Stimulated activated naive B cell treated with anti-CD40 and anti-IgM and Interleukin-4, amounts not matched to agents 10 μg/mL and 1 μg/mL and 100 μg/mL, for 72 hours (primary cell): ENCODE data around the gene ACTRT2.

Experiments
- ATAC-seq, 2 donors: fragments of 150-1000 bp; cut with Tn5 transposase; replicated peaks; 2 replicates each; pipeline ENCODE4 v1.10.0; 2021; ENCODE audit warnings: moderate library complexity in 1 of 2
- DNase-seq: peaks from one replicate; pipeline ENCODE4 v3.0.0; 2021
- H3K27ac Mint-ChIP-seq: one replicate; pipeline ENCODE4 v1.8.0; 2022; ENCODE audit warnings: mild to moderate bottlenecking, mixed read lengths
- H3K27me3 Mint-ChIP-seq, 2 donors: one replicate each; pipeline ENCODE4 v1.8.0; 2022; ENCODE audit warnings: mixed read lengths in 2 of 2
- H3K36me3 Mint-ChIP-seq, 2 donors: one replicate each; pipeline ENCODE4 v1.8.0; 2022; ENCODE audit warnings: mixed read lengths in 2 of 2, mild to moderate bottlenecking in 1 of 2
- H3K4me1 Mint-ChIP-seq, 2 donors: one replicate each; pipeline ENCODE4 v1.8.0; 2022; ENCODE audit warnings: mixed read lengths in 2 of 2, mild to moderate bottlenecking in 1 of 2
- H3K4me3 Mint-ChIP-seq, 2 donors: one replicate each; pipeline ENCODE4 v1.8.0; 2022; ENCODE audit warnings: mild to moderate bottlenecking in 2 of 2, mixed read lengths in 2 of 2, moderate library complexity in 1 of 2
- H3K9me3 Mint-ChIP-seq, 2 donors: one replicate each; pipeline ENCODE4 v1.8.0; 2022; ENCODE audit warnings: mixed read lengths in 2 of 2, mild to moderate bottlenecking in 1 of 2

ACTRT2 gene

DNA sequence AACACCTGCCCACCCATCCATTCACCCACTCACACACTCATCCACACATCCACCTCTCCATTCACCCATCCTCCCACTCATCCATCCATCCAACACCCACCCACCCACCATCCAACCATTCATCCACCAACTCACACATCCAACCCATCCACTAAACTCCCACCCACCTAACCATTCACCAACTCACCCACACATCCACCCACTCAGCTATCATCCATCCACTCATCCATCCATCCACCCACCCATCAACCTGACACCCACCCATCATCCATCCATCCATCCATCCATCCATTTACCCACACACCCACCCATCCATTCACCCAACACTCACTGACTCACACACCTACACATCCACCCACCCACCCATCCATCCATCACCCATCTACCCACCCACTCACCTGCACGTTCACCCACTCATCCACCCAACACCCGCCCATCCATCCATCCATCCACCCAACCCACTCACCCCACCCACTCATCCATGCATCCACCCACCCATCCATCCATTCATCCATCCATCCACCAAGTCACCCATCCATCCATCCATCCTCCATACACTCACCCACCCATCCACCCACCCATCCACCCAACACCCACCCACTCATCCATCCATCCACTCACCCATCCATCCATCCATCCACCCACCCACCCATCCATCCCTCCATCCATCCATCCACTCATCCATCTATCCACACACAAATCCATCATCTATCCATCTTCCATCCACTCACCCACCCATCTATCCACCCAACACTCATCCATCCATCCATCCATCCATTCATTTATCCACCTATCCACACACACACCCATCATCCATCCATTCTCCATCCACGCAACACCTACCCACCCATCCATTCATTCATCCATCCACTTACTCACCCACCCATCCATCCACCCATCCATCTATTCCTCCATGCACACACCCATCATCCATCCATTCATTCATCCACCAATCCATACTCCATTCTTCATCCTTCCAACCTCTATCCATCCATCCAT, 30.3 kb downstream of the ACTRT2 start:
- no peak for ATAC-seq
- Mint-ChIP-seq H3K9me3 (peaks cover 5 to 7% of the 10 kb centered on the region in 2 donors), H3K27me3 (peaks cover 24 to 27% of the 10 kb centered on the region in 2 donors), H3K36me3 (peaks cover 0 to 4% of the 10 kb centered on the region in 2 donors), H3K27ac (no peak overlapping the region), H3K4me1 (no peaks in the 10 kb centered on the region), H3K4me3 (no peak overlapping the region)
- DNase-seq, result no peak

DNA sequence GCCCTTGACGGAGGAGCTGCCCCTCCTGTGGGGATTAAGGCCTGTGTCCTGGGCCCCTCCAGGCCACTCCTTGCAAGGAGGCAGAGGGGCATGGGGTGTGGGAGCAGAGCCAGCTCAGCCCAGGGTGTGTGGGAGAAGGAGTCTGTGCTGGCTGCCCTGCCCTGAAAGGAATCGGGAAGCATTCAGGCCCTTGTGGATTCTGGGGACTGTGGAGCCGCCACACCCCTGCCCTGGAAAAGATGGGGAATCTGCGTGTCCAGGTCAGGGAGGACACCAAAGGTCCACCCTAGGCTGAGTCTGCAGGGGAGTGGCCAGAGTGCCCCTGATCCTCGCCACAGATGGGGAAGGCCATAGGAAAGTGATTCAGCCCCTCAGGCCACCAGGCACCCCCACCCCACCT, 31.2 kb downstream of the ACTRT2 start:
- Mint-ChIP-seq H3K9me3 (peaks cover 5 to 7% of the 10 kb centered on the region in 2 donors), H3K27me3 (peaks cover 20 to 24% of the 10 kb centered on the region in 2 donors), H3K27ac (no peak overlapping the region), H3K36me3 (peaks cover 0 to 4% of the 10 kb centered on the region in 2 donors), H3K4me1 (no peaks in the 10 kb centered on the region), H3K4me3 (no peak overlapping the region)
- no peak for ATAC-seq
- no peak for DNase-seq

- H3K27me3 Mint-ChIP-seq, result peaks cover 24 to 25% of the 10 kb centered on the region in 2 donors
- H3K27ac Mint-ChIP-seq, result no peak overlapping the region
Observed at GRCh38 chr1:3053366-3053980, 32.2 kb downstream of the ACTRT2 start.

DNA sequence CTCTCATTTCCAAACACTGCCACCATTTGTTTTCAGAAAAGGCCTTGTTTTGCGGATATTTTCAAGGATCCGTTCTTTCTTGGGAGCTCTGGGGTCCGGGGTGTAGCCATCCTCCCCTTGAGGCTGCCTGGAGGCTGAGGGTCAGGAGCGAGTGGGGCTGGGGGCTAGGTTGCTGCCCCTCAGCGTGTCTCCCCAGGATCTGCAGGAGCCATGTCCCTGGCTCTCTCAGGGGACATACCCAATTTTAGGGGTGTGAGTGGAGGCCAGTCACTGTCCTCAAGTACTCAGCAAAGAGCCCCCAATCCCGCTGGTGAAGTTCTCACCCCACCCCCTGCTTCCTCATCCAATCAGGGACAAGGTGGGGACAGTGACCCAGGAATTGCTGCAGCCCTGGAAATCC, 32.7 kb downstream of the ACTRT2 start:
- Mint-ChIP-seq H3K27ac (no peak overlapping the region), H3K4me1 (no peaks in the 10 kb centered on the region), H3K9me3 (peaks cover 5 to 7% of the 10 kb centered on the region in 2 donors), H3K27me3 (peaks cover 24 to 27% of the 10 kb centered on the region in 2 donors), H3K4me3 (no peak overlapping the region), H3K36me3 (peaks cover 0 to 4% of the 10 kb centered on the region in 2 donors)
- ATAC-seq (no peak), DNase-seq (no peak)

More at GRCh38 chr1:3053366-3053980, 32.2 kb downstream of the ACTRT2 start:
- Mint-ChIP-seq H3K36me3 (peaks cover 0 to 4% of the 10 kb centered on the region in 2 donors), H3K4me1 (no peaks in the 10 kb centered on the region), H3K9me3 (peaks cover 5 to 7% of the 10 kb centered on the region in 2 donors), H3K4me3 (no peak overlapping the region)
- no peak for ATAC-seq
- DNase-seq, result no peak

DNA sequence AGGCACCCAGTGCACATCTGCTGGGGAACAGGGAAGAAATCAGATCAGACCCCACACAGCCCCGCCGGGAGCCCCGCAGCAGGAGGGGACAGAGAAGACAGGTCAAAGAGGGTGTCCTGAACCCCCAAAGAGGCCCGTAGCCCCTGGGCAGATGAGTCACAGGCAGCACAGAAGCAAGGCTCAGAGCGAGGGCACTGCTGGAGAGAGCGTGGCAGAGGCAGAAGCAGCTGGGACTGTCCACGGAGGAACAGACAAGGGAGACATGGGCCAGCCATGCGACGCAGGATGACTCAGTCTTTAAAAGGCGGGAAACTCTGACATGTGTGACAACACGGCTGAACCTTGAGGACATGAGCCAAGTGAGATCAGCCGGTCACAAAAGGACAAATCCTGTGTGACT, 33.2 kb downstream of the ACTRT2 start:
- Mint-ChIP-seq H3K27ac (no peak overlapping the region), H3K9me3 (peaks cover 5 to 7% of the 10 kb centered on the region in 2 donors)
- ATAC-seq, result no peak

GRCh38 chr1:3055051-3055450, 33.8 kb downstream of the ACTRT2 start:
- no peaks in the 10 kb centered on the region for H3K4me1 Mint-ChIP-seq
- peaks cover 0 to 4% of the 10 kb centered on the region in 2 donors for H3K36me3 Mint-ChIP-seq
- no peak overlapping the region for H3K4me3 Mint-ChIP-seq
- no peak for DNase-seq
- no peak for ATAC-seq
- H3K9me3 Mint-ChIP-seq, result peaks cover 5 to 7% of the 10 kb centered on the region in 2 donors
- no peak overlapping the region for H3K27ac Mint-ChIP-seq
- peaks cover 24 to 27% of the 10 kb centered on the region in 2 donors for H3K27me3 Mint-ChIP-seq

More for the DNA sequence above, 33.2 kb downstream of the ACTRT2 start:
- no peak for DNase-seq
- Mint-ChIP-seq H3K4me3 (no peak overlapping the region), H3K36me3 (peaks cover 0 to 4% of the 10 kb centered on the region in 2 donors), H3K27me3 (peaks cover 24 to 27% of the 10 kb centered on the region in 2 donors), H3K4me1 (no peaks in the 10 kb centered on the region)

DNA sequence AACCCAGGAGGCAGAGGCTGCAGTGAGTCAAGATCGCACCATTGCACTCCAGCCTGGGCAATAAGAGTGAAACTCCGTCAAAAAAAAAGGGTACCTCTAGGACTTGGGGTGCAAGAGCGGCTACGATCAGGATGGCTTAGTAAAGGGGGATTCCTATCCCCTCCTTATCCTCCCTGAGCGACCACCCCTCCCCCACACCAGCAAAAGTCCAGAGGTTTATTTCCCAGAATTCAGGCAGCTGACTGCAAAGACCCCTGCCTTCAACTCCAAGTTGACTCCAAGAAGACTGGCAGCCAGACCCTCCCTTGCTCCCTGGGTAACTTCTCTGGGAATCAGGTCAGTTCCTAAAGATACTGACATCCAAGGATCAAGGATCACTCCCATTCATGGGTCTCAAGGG, 35.4 kb downstream of the ACTRT2 start:
- H3K36me3 Mint-ChIP-seq, result peaks cover 0 to 4% of the 10 kb centered on the region in 2 donors
- H3K27ac Mint-ChIP-seq, result no peak overlapping the region
- peaks cover 0 to 1% of the 10 kb centered on the region in 2 donors for H3K4me1 Mint-ChIP-seq
- peaks cover 5 to 7% of the 10 kb centered on the region in 2 donors for H3K9me3 Mint-ChIP-seq
- ATAC-seq, result no peak
- DNase-seq, result no peak
- H3K27me3 Mint-ChIP-seq, result peaks cover 33 to 34% of the 10 kb centered on the region in 2 donors
- no peak overlapping the region for H3K4me3 Mint-ChIP-seq

DNA sequence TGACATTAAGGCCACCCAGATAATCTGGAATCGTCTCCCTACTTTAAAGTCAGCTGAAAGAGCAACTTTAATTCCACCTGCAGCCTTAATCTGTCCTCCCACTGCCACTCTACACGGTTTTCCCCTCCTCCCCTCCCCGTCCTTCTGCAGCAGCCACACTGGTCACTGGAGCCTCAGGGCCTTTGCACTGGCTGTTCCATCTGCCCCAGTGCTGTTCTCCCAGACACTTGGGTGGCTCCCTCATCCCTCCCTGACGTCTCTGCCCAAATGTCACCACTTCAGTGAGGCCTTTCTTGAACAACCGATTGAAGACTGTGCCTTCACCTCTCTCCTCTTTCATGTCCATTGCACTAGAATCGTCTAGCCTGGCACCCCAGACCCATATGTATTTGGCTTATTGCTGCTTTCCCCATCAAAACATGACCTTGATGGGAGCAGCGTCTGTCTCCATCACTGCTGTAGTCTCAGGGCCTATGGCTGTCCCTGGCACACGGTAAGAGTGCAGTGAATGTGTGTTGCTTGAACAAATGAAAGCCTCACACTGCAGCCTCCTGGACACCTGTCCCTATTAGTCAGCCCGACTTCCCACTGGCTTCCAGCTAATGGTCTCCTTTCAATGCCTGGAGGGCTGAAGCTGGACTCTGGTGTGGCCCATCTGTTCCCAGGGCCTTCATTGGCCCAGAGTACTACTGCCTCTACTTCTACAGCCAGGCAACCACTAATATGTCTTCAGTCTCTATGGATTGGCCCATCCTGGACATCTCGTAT, 37.2 kb downstream of the ACTRT2 start:
- Mint-ChIP-seq H3K4me1 (peaks cover 0 to 1% of the 10 kb centered on the region in 2 donors), H3K27ac (no peak overlapping the region), H3K4me3 (no peak overlapping the region), H3K36me3 (no peaks in the 10 kb centered on the region), H3K9me3 (no peaks in the 10 kb centered on the region), H3K27me3 (peaks cover 20 to 25% of the 10 kb centered on the region in 2 donors)
- ATAC-seq, result no peak
- no peak for DNase-seq

GRCh38 chr1:3060127-3060526, 38.9 kb downstream of the ACTRT2 start:
- peaks cover 0 to 1% of the 10 kb centered on the region in 2 donors for H3K4me1 Mint-ChIP-seq
- H3K27me3 Mint-ChIP-seq, result peaks cover 14 to 18% of the 10 kb centered on the region in 2 donors
- ATAC-seq (no peak), DNase-seq (no peak)
- no peak overlapping the region for H3K4me3 Mint-ChIP-seq
- no peaks in the 10 kb centered on the region for H3K36me3 Mint-ChIP-seq
- no peaks in the 10 kb centered on the region for H3K9me3 Mint-ChIP-seq
- H3K27ac Mint-ChIP-seq, result no peak overlapping the region

- H3K27ac Mint-ChIP-seq, result no peak overlapping the region
- no peak overlapping the region for H3K4me3 Mint-ChIP-seq
- DNase-seq (no peak), ATAC-seq (no peak)
- no peaks in the 10 kb centered on the region for H3K9me3 Mint-ChIP-seq
- H3K4me1 Mint-ChIP-seq, result peaks cover 0 to 1% of the 10 kb centered on the region in 2 donors
- no peaks in the 10 kb centered on the region for H3K36me3 Mint-ChIP-seq
- H3K27me3 Mint-ChIP-seq, result peaks cover 20 to 22% of the 10 kb centered on the region in 2 donors
Observed at GRCh38 chr1:3060601-3061551, 39.6 kb downstream of the ACTRT2 start.

DNA sequence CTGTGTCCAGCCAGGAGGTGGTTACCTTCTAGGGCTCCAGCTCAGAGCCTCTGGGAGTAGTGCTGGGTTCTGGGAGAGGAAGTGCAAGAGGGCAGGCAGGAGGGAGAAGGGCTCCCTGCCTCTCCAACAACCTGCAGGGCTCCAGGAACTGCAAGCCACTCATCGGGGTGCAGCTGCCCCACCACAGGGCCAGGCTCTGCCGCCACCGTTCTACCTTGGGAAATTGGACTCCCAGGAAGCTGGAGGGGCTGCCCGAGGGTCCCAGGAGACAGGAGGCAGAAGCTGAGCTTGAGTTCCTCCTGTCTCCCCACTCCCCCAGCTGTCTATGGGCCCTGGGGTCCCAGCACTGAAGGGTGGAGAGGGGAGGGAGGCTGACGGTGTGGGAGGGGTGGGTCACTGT, 40.3 kb downstream of the ACTRT2 start:
- peaks cover 24 to 29% of the 10 kb centered on the region in 2 donors for H3K27me3 Mint-ChIP-seq
- no peak for DNase-seq
- H3K4me1 Mint-ChIP-seq, result peaks cover 0 to 1% of the 10 kb centered on the region in 2 donors
- no peaks in the 10 kb centered on the region for H3K36me3 Mint-ChIP-seq
- H3K4me3 Mint-ChIP-seq, result no peak overlapping the region
- H3K27ac Mint-ChIP-seq, result no peak overlapping the region
- no peaks in the 10 kb centered on the region for H3K9me3 Mint-ChIP-seq
- no peak for ATAC-seq

- no peaks in the 10 kb centered on the region for H3K36me3 Mint-ChIP-seq
- no peak for ATAC-seq
- H3K4me1 Mint-ChIP-seq, result peaks cover 1% of the 10 kb centered on the region in 2 donors
- H3K27me3 Mint-ChIP-seq, result peaks cover 24 to 34% of the 10 kb centered on the region in 2 donors
- H3K27ac Mint-ChIP-seq, result no peak overlapping the region
- no peak overlapping the region for H3K4me3 Mint-ChIP-seq
- no peak for DNase-seq
- no peaks in the 10 kb centered on the region for H3K9me3 Mint-ChIP-seq
Observed at GRCh38 chr1:3061981-3062615, 40.8 kb downstream of the ACTRT2 start.
